IMR-90 (cell line): ENCODE measurements around the gene ABHD6.

Source experiments
- BHLHE40 ChIP-seq: fragments of 150-350 bp; IDR thresholded peaks from 2 replicates; pipeline ENCODE4 v1.6.1; 2016; ENCODE audit warnings: mild to moderate bottlenecking, low read depth, low read length
- CEBPB ChIP-seq: IDR thresholded peaks from 2 replicates; pipeline ENCODE4 v1.6.1; 2012; ENCODE audit warnings: low read depth, low read length, improper control_type of control experiment
- MAZ ChIP-seq: IDR thresholded peaks from 2 replicates; pipeline ENCODE4 v1.6.1; 2012; ENCODE audit warnings: low read depth, mild to moderate bottlenecking, low read length, improper control_type of control experiment, moderate library complexity, borderline replicate concordance
- MXI1 ChIP-seq: IDR thresholded peaks from 2 replicates; pipeline ENCODE4 v1.6.1; 2012; ENCODE audit warnings: low read depth, mild to moderate bottlenecking, low read length, moderate library complexity, borderline replicate concordance
- POLR2A ChIP-seq: IDR thresholded peaks from 2 replicates; pipeline ENCODE4 v1.6.1; 2012; ENCODE audit warnings: mild to moderate bottlenecking, low read depth, low read length
- RAD21 ChIP-seq: IDR thresholded peaks from 2 replicates; pipeline ENCODE4 v1.6.1; 2012; ENCODE audit warnings: low read length, improper control_type of control experiment
- RCOR1 ChIP-seq: IDR thresholded peaks from 2 replicates; pipeline ENCODE4 v1.6.1; 2012; ENCODE audit warnings: mild to moderate bottlenecking, low read length, improper control_type of control experiment; ENCODE audit not compliant: insufficient replicate concordance
- TF ChIP-seq, protein P1 (sequence below): conservative IDR thresholded peaks from 2 replicates; pipeline ENCODE4 v1.5.1; 2012; ENCODE audit warnings: mild to moderate bottlenecking, low read depth, low read length, improper control_type of control experiment

DNA sequence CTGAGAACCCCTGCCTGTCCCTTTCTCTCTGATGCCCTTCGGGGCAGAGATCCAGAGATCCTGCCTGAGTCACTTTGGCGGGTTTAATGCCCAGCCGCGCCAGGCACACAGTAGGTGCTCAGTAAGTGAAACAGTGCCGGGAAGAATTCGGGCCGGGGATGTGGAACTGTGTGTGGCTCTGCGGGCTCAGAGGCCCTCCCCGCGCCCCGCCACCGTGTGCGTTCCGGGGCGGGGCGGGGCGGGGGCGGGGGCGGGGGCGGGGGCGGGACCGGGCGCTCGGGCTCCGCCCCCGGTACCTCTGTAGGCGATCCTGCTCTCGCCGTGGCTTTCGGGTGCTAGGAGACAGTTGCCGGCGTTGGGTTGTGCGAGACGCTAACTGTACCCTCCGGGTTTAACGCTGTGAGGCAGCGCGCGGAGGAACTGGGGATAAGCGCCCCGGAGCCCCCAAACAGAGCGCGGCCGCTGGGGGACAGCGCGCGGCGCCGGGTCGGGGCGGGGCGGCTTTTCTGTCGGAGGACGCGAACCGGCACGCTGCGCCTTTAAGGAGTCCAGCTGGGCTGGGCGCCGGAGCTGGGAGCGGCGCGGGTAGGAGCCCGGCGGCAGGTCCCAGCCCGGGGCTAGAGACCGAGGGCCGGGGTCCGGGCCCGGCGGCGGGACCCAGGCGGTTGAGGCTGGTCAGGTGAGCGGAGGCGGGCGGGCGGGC is at the start of gene ABHD6:
- TF ChIP-seq, protein P1, sequence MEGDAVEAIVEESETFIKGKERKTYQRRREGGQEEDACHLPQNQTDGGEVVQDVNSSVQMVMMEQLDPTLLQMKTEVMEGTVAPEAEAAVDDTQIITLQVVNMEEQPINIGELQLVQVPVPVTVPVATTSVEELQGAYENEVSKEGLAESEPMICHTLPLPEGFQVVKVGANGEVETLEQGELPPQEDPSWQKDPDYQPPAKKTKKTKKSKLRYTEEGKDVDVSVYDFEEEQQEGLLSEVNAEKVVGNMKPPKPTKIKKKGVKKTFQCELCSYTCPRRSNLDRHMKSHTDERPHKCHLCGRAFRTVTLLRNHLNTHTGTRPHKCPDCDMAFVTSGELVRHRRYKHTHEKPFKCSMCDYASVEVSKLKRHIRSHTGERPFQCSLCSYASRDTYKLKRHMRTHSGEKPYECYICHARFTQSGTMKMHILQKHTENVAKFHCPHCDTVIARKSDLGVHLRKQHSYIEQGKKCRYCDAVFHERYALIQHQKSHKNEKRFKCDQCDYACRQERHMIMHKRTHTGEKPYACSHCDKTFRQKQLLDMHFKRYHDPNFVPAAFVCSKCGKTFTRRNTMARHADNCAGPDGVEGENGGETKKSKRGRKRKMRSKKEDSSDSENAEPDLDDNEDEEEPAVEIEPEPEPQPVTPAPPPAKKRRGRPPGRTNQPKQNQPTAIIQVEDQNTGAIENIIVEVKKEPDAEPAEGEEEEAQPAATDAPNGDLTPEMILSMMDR: peak; percentile 51
- TF ChIP-seq POLR2A (no peak), MXI1 (no peak; the same call in 1 of the 2 replicates), RAD21 (peak; percentile 55), CEBPB (no peak), BHLHE40 (no peak), MAZ (peak; percentile 38; the same call in 1 of the 2 replicates), RCOR1 (no peak)
